Transverse colon (tissue), 3 donors: ENCODE data around the gene NUB1.

ENCODE experiments used
- POLR2A ChIP-seq: fragments of 450-650 bp; IDR thresholded peaks from one replicate; pipeline ENCODE4 v1.6.1; 2016; ENCODE audit warnings: antibody characterized with exemption, mild to moderate bottlenecking, moderate library complexity
- TF ChIP-seq, protein P1 (sequence below), 5 experiments: fragments of 200-600 bp in 3 of 5; fragments of 450-650 bp in 2 of 5; sonication (generic) in 3 of 5; IDR thresholded peaks; 1 replicate in 2 of 5; 2 replicates in 3 of 5; pipeline ENCODE4 v1.5.1; 2016 to 2017; ENCODE audit warnings: antibody characterized with exemption in 5 of 5, inconsistent platforms in 3 of 5, mild to moderate bottlenecking in 2 of 5, moderate library complexity in 1 of 5

DNA sequence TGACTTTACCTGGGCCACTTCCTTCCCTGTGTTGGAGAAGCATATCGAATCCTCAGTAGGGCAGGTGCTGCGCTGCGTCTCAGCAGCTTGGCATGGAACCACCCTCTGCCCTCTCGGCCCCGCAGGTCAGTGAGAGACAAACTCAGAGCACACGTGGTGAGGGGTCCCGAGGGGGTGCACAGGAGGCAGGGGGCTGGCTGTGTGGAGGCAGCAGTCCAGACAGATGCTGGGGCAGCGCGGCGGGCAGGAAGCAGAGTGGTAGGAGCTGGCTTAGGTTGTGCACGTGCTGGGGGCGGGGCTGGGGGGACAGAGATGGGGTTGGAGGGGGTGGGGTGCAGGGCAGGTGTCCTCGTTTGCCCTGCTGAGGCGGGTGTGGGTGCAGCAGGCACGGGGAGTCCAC lies 33.1 kb downstream of the NUB1 start:
- TF ChIP-seq, protein P1, sequence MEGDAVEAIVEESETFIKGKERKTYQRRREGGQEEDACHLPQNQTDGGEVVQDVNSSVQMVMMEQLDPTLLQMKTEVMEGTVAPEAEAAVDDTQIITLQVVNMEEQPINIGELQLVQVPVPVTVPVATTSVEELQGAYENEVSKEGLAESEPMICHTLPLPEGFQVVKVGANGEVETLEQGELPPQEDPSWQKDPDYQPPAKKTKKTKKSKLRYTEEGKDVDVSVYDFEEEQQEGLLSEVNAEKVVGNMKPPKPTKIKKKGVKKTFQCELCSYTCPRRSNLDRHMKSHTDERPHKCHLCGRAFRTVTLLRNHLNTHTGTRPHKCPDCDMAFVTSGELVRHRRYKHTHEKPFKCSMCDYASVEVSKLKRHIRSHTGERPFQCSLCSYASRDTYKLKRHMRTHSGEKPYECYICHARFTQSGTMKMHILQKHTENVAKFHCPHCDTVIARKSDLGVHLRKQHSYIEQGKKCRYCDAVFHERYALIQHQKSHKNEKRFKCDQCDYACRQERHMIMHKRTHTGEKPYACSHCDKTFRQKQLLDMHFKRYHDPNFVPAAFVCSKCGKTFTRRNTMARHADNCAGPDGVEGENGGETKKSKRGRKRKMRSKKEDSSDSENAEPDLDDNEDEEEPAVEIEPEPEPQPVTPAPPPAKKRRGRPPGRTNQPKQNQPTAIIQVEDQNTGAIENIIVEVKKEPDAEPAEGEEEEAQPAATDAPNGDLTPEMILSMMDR (IDR thresholded peaks at IDR 0.05) = no peak
- no peak for TF ChIP-seq POLR2A
